K562 (cell line): ENCODE data around the gene SLC1A7. TPM values are rescaled to one million over a fixed set of nuclear protein-coding genes. Genes with fewer than 3 reads are reported as not detected.

ENCODE experiments used
- ARID1B ChIP-seq: fragments of 450-650 bp; IDR thresholded peaks from 2 replicates; pipeline ENCODE4 v1.6.1; 2016; ENCODE audit warnings: antibody characterized with exemption, mild to moderate bottlenecking, inconsistent platforms
- ATF3 ChIP-seq, 2 experiments: fragments of 450-650 bp in 1 of 2; sonication (generic) in 1 of 2; formaldehyde crosslinking in 1 of 2; IDR thresholded peaks in 1 of 2; conservative IDR thresholded peaks in 1 of 2; 2 replicates each; pipeline versions ENCODE4 v1.6.1 to v1.8.1; 2016 to 2023; ENCODE audit warnings: mild to moderate bottlenecking in 2 of 2, moderate library complexity in 2 of 2, inconsistent platforms in 1 of 2, missing genetic modification reagents in 1 of 2
- BACH1 ChIP-seq: fragments of 200-800 bp; sonication (Bioruptor generic); IDR thresholded peaks from 2 replicates; pipeline ENCODE4 v1.6.1; 2016; ENCODE audit warnings: missing genetic modification characterization, missing compliant biosample characterization
- C11orf30 ChIP-seq: fragments of 450-650 bp; IDR thresholded peaks from 2 replicates; pipeline ENCODE4 v1.6.1; 2016; ENCODE audit warnings: low read depth, mild to moderate bottlenecking
- CBX3 ChIP-seq, 2 experiments: IDR thresholded peaks; 1 replicate in 1 of 2; 2 replicates in 1 of 2; pipeline ENCODE4 v1.6.1; 2012; ENCODE audit warnings: inconsistent platforms in 2 of 2, low read length in 2 of 2, borderline replicate concordance in 1 of 2, control low read depth in 1 of 2
- CXXC5 ChIP-seq: fragments of 250-450 bp; sonication (Bioruptor Pico); IDR thresholded peaks from 2 replicates; pipeline ENCODE4 v1.8.0; 2022; ENCODE audit warnings: inconsistent platforms, mild to moderate bottlenecking, moderate library complexity
- JUND ChIP-seq, 2 experiments: IDR thresholded peaks; 2 replicates in 1 of 2; 3 replicates in 1 of 2; pipeline ENCODE4 v1.6.1; 2011; ENCODE audit warnings: borderline replicate concordance in 2 of 2, low read depth in 2 of 2, low read length in 2 of 2, improper control_type of control experiment in 1 of 2, missing biosample characterization in 1 of 2, missing genetic modification characterization in 1 of 2, missing genetic modification reagents in 1 of 2
- LEF1 ChIP-seq: fragments of 450-650 bp; IDR thresholded peaks from 2 replicates; pipeline ENCODE4 v1.6.1; 2016; ENCODE audit warnings: mild to moderate bottlenecking
- MAFG ChIP-seq: fragments of 450-650 bp; conservative IDR thresholded peaks from 2 replicates; pipeline ENCODE4 v1.6.1; 2016; ENCODE audit warnings: missing genetic modification characterization, missing compliant biosample characterization
- MNT ChIP-seq, 2 experiments: fragments of 450-650 bp; conservative IDR thresholded peaks; 2 replicates each; pipeline ENCODE4 v1.6.1; 2017; ENCODE audit warnings: mild to moderate bottlenecking in 2 of 2, moderate library complexity in 2 of 2
- NCOA1 ChIP-seq: fragments of 450-650 bp; IDR thresholded peaks from 2 replicates; pipeline ENCODE4 v1.6.1; 2016; ENCODE audit warnings: low read depth
- NKRF ChIP-seq: fragments of 450-650 bp; IDR thresholded peaks from 2 replicates; pipeline ENCODE4 v1.6.1; 2016; ENCODE audit warnings: borderline replicate concordance
- RNF219 ChIP-seq: fragments of 250-450 bp; sonication (Bioruptor Pico); IDR thresholded peaks from 2 replicates; pipeline ENCODE4 v1.5.0; 2022; ENCODE audit warnings: mild to moderate bottlenecking
- SMARCC2 ChIP-seq: fragments of 450-650 bp; IDR thresholded peaks from 2 replicates; pipeline ENCODE4 v1.6.1; 2017; ENCODE audit warnings: antibody characterized with exemption, moderate library complexity, mild to moderate bottlenecking, low read depth
- TAL1 ChIP-seq: fragments of 450-650 bp; IDR thresholded peaks from 2 replicates; pipeline ENCODE4 v1.6.1; 2016; ENCODE audit warnings: mild to moderate bottlenecking
- TEAD4 ChIP-seq, 2 experiments: sonication (generic) in 1 of 2; formaldehyde crosslinking in 1 of 2; IDR thresholded peaks; 2 replicates each; pipeline versions ENCODE4 v1.6.1 to v1.8.0; 2012 to 2022; ENCODE audit warnings: borderline replicate concordance in 1 of 2, inconsistent platforms in 1 of 2, low read length in 1 of 2, mild to moderate bottlenecking in 1 of 2, missing genetic modification reagents in 1 of 2
- ZNF133 ChIP-seq: fragments of 250-450 bp; sonication (Bioruptor Pico); IDR thresholded peaks from 2 replicates; pipeline ENCODE4 v1.4.0; 2020; ENCODE audit warnings: mild to moderate bottlenecking
- ZNF239 ChIP-seq: fragments of 250-450 bp; sonication (Bioruptor Pico); IDR thresholded peaks from 2 replicates; pipeline ENCODE4 v1.4.0; 2020; ENCODE audit warnings: mild to moderate bottlenecking
- ZNF589 ChIP-seq: fragments of 200-800 bp; sonication (Bioruptor generic); IDR thresholded peaks from 2 replicates; pipeline ENCODE4 v1.6.1; 2016; ENCODE audit warnings: low read depth, missing genetic modification characterization, missing compliant biosample characterization
- ZNF766 ChIP-seq: fragments of 200-800 bp; sonication (Bioruptor generic); conservative IDR thresholded peaks from 2 replicates; pipeline ENCODE4 v1.6.1; 2016; ENCODE audit warnings: missing genetic modification characterization, missing compliant biosample characterization
- ZNF830 ChIP-seq: fragments of 250-450 bp; sonication (Bioruptor Pico); IDR thresholded peaks from 2 replicates; pipeline ENCODE4 v1.5.0; 2021; ENCODE audit warnings: mild to moderate bottlenecking
- polyA plus RNA-seq, 8 experiments: library from polyadenylated mRNA; depleted of rRNA in 4 of 8; stranded (reverse) in 5 of 8; unstranded in 3 of 8; fragments of >200 nt; fragmentation: Nextera tagmentation in 2 of 8; fragmentation: Illumina TruSeq in 1 of 8; extraction: Ambion mirVana in 2 of 8; extraction: Trizol in 1 of 8; gene quantifications; 2 replicates each; pipeline versions ENCODE4 v1.2.1 to v1.2.3, GENCODE V29; 2011 to 2014; ENCODE audit warnings: inconsistent platforms in 1 of 8, missing spikeins in 1 of 8
- total RNA-seq, 7 experiments: library from RNA; depleted of rRNA in 6 of 7; stranded (reverse); fragments of >200 nt in 6 of 7; fragmentation: Illumina TruSeq in 2 of 7; extraction: Trizol in 2 of 7; gene quantifications; 2 replicates each; pipeline versions ENCODE4 v1.2.1 to v1.2.3, GENCODE V29; 2011 to 2021; ENCODE audit warnings: low replicate concordance in 1 of 7

SLC1A7 gene
- total and polyA plus RNA-seq, 9 of the 15 experiments (the other 6 are each of a cell fraction or from before 2014, with no cell fraction given), result 0.07 TPM; not detected in 8

- TF ChIP-seq LEF1, result peak; percentile 11; the same call in 1 of the 2 replicates
- peak; percentile 33; the same call in 1 of the 2 replicates for TF ChIP-seq TEAD4 (IDR thresholded peaks at IDR 0.05; ENCODE audit: low read length)
- no peak for TF ChIP-seq TEAD4 (CRISPR knock-in tag; IDR thresholded peaks at IDR 0.05; ENCODE audit: borderline replicate concordance)
- peak in 1 of 2 experiments; percentile 30; a peak in 1 of 3 replicates for TF ChIP-seq CBX3 (IDR thresholded peaks at IDR 0.05; ENCODE audit: borderline replicate concordance in 1 of 2, low read length in 2 of 2)
- TF ChIP-seq NCOA1, result peak; percentile 31; the same call in 1 of the 2 replicates
- no peak for TF ChIP-seq RNF219 (CRISPR knock-in tag)
- peak; percentile 32; the same call in 1 of the 2 replicates for TF ChIP-seq CXXC5
- TF ChIP-seq MNT (conservative IDR thresholded peaks at IDR 0.05), result 0 out of 4 replicates have a peak, but pooled peaks of 1 of the 2 experiments have one; percentile 27
- peak; percentile 86 for TF ChIP-seq ATF3 (IDR thresholded peaks at IDR 0.05)
- no peak for TF ChIP-seq ATF3 (CRISPR knock-in tag; conservative IDR thresholded peaks at IDR 0.05)
- no peak for TF ChIP-seq ZNF239
- peak; percentile 88 for TF ChIP-seq SMARCC2
- no peak for TF ChIP-seq ZNF830 (CRISPR knock-in tag)
- peak; percentile 90 for TF ChIP-seq BACH1 (tag)
- peak; percentile 87 for TF ChIP-seq ARID1B
- peak; percentile 75; the same call in 1 of the 2 replicates for TF ChIP-seq ZNF766 (CRISPR knock-in tag)
- TF ChIP-seq JUND (IDR thresholded peaks at IDR 0.05; ENCODE audit: borderline replicate concordance, low read depth, low read length), result peak; percentile 67
- TF ChIP-seq JUND (tag; IDR thresholded peaks at IDR 0.05; ENCODE audit: borderline replicate concordance, low read depth, low read length), result no peak; the same call in 2 of the 3 replicates
- peak; percentile 33; the same call in 1 of the 2 replicates for TF ChIP-seq TAL1
- no peak for TF ChIP-seq ZNF133 (CRISPR knock-in tag)
- TF ChIP-seq ZNF589 (CRISPR knock-in tag), result peak; percentile 43; the same call in 1 of the 2 replicates
- TF ChIP-seq MAFG (tag), result peak; percentile 98
- peak; percentile 99 for TF ChIP-seq C11orf30
- no peak for TF ChIP-seq NKRF
Measured at GRCh38 chr1:53163291-53163768, 20.9 kb upstream of the SLC1A7 start (continued).
